ENCODE data around the gene YES1.

YES1 gene

DNA sequence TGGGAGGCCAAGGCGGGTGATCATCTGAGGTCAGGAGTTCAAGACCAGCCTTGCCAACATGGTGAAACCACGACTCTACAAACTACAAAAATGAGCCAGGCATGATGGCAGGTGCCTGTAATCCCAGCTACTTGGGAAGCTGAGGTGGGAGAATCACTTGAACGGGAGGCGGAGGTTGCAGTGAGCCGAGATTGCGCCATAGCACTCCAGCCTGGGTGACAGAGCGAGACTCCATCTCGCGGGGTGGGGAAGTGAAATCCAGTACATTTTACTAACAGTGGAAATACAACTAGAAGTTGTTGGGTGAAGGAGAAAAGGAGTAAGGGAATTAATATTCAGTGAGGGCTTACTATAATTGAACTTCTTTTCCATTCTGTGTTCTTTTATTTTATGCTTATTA, 86.4 kb downstream of the YES1 start:
- no peak for DNase-seq (ENCODE audit: low read depth)

DNA sequence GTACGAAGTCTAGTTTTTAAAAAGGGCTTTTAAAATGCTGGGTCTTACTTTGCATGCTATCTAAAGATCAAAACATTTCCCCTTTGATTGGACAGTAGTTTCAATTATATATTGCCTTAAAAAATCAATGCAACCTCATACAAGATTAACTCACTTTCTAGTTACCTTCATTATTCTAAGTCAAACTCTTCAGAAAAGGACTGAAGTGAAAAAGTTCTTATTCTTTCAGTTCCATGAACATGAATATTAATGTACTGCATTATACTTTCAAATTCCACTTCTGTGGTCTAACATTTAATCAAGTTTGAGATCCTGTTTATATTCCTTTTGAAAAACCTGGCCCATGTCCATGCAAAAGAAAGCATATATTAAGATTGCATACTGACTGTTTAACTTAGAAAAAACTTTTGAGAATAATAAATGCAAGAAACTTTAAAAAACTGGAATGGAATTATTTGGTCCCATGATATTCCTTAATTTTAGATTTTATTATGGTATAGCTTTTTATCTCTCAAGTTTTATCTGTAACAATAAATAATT, 88.4 kb downstream of the YES1 start:
- no peak for DNase-seq (ENCODE audit: low read depth)

DNA sequence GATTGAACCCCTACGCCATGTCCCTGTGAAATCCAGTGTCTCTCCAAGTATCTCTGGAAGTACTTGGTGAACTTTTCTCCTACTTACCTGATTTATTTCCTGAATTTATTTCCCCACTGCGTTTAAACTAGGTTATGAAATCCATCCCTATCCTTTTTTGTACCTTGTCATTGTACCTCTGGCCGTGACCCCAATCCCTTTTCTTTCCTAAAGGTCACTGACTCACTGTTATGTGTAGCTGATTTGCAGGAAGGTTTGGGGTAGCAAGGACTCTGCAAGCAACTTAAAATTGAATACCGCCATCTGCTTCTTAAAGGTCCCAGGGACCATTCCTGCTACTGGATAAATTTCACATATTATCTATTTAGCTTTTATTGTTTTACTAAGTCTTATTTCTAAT, 95.0 kb downstream of the YES1 start:
- no peak for DNase-seq (ENCODE audit: low read depth)

DNA sequence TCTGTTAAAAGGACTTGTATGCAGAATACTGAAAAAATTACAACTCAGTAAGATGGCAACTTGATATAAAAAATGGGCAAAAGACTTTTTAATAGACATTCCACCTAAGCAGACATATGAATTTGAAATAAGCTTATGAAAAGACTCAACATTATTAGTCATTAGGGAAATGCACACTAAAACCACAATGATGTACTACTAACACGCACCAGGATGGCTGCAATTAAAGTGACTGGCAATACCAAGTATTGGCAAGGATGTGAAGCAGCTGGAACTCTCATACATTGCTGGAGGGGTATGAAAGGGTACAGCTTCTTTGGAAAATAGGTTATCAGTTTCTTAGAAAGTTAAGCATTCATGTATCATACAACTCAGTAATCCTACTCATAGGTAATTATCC, 96.4 kb downstream of the YES1 start:
- no peak for DNase-seq (ENCODE audit: low read depth)

DNA sequence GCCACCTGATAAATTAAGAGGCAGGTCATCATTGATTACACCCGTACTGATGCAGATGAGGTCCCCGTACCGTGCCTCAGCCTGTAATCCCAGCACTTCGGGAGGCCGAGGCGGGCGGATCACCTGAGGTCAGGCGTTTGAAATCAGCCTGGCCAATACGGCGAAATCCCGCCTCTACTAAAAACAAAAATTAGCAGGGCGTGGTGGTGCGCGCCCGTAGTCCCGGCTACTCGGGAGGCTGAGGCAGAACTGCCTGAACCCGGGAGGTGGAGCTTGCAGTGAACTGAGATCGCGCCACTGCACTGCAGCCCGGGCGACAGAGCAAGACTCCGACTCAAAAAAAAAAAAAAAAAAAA, 98.9 kb downstream of the YES1 start:
- DNase-seq (ENCODE audit: low read depth), result no peak

DNA sequence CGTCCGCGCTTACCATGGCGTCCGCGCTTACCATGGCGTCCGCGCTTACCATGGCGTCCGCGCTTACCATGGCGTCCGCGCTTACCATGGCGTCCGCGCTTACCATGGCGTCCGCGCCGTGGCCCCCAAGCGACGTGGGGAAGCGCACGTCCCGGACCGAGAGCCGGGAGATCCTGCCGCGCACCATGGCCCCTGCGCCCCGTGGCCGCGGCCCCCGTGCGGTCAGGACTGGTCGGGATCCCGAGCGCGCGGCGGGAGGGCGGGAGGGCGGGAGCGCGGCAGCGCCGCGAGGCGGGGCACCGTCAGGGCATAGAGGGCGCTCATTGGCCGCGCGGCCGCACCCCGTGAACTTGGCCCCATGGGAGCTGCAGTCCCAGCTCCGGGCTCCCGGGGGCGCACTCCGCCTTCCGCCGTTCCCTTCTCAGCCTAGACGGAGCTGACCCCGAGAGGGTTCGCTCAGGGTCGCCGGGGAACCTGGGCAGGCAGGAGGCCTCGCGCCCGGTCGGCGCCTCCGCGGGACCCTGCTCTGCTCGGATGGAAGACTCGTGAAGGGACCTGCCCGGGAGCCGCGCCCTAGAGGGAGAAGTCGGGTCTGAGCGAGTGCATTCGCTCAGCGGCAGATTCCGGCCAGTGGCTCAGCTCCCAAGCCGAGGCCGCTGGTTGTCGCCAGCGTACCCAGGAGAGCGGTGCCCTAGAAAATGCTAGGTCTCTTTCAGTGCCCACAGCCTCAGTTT, 99.5 kb downstream of the YES1 start, which contains the start of gene ENOSF1:
ENOSF1 (minus strand) TSS at position 230 of the 734 bp plus-strand sequence; CDS start at position 187, 43 bp downstream.
- DNase-seq (ENCODE audit: low read depth), result peak; percentile 68

DNA sequence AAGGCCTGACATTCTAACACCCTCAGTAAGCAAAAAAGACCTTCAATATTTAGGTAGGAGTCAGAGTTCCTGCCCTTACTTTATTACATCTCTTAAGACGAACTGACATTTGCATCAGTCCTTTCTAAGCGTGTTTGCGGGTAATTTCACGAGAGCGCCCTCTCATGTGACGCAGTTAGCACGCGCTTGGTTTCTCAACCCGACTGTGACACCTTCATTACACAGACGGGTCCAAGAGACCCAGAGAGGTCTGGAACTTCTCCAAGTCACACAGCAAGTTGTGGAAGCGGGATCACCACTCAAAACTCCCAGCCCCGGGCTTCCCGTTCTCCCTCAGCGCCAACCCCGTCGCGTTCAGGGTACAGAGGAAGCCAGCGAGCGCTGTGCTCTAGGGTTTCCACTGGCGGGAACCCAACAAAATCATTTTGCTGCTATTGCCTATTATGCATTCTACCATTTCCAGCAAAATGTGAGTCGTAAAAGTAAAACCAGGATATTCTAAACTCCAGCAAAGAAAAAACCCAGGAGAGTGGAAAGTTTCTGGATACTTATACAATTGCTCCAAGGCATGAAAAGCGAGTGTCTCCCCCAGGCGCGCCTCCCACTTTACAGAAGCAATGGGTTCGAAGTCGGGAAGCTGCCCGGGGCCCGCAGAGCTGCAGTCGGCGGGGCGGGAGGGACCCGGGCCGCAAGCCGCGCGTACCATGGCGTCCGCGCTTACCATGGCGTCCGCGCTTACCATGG, 100.2 kb downstream of the YES1 start:
- peak; percentile 56 for DNase-seq (ENCODE audit: low read depth)

DNA sequence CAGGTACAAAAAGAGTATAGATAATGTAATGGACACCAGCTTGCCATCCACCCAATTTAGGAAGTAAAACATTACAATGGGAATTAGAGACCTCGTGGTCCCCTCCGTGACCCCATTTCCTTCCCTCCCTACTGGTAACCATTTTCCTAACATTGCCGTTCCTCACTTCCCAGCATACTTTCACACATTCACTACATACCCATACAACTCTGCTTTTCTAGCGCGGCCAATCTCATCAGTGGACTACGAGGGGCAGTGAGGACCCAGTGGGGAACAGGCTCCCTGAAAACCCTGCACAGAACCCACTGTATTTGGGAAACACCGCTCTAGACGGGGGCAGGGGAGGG, 100.8 kb downstream of the YES1 start:
- DNase-seq (ENCODE audit: low read depth), result no peak

DNA sequence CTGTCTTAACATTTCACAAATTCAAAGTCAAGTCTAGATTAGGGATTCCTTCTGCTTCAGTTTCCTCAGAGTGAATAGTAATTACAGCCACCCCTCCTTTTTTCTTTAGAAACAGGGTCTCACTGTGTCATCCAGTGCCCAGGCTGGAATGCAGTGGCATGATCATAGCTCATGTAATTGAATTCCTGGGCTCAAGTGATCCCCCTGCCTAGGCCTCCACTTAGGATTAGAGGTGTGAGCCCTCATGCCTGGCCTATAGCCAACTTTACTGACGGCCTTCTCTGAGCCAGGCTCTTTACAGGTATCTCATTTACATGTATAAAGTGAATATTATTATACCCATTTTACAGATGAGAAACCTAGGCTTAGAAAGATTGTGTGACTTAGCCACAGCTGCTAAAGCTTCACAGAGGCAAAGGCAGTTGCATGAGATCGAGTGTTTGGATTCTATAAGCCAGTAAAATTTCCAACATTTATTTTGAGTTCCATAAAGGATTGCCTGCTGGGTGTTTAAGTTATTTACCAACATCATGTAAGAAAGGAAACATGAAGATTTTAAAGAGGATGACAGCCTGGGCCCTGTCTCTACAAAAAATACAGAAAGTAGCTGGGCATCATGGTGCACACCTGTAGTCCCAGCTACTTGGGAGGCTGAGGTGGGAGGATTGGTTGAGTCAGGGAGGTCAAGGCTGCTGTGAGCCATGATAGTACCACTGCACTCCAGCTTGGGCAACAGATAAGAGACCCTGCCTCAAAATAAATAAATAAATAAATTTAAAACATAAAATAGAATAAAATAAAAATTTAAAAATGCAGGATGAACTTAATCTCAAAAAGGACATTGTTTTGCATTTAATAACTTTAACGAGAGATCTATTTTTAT, 101.4 kb downstream of the YES1 start:
- no peak for DNase-seq (ENCODE audit: low read depth)

DNA sequence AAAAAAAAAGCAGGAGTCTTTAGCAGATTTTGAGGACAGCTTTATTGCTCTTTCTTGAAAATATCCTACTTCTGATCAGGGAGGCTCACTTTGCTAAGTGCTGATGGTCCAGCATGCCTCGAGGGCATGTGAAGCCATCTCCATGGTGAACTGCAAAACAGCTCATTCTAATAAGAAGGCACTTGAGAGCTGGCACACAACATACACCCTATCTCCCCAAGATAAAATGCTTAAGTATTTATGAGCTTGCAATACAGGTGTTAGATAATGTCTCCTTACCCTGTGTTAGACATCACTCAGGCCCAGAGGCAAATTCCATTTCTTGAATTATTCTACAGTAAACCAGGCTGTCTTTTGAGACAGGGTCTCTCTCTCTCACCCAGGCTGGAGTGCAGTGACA, 102.3 kb downstream of the YES1 start:
- DNase-seq (ENCODE audit: low read depth), result no peak

DNA sequence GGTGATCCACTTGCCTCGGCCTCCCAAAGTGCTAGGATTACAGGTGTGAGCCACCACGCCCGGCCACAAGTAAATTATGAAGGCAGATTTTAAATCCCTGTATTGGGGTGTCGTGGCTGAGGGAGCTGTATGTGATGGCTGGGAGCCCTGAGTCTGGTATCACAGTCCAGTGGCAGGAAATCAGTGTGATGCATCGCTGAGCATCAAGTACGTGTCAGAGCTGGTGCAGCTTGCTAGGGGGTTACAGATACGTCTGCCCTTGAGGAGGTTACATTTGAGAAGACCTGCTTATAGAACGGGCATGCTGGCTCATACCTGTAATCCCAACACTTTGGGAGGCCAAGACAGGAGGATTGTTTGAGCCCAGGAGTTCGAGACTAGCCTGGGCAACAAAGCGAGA, 103.9 kb downstream of the YES1 start:
- DNase-seq (ENCODE audit: low read depth), result no peak

DNA sequence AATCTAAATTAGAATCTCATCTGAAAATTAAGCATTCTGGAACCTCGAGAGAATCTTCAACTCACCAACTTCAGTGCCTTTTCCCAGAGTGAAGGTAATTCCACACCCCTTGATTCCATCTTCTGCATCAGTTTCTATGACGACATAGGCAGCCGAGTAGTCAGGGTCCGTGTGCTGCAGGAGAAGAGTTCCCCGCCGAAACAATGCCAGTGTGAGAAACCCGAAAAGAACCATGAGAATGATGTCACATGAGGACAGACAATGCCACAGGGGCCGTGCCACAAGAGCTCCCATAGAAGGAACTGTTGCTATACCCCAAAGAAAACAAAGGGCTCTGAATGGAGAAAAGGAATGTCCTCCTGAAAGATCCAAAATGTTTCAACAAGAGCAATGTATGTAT, 105.6 kb downstream of the YES1 start:
- DNase-seq (ENCODE audit: low read depth), result no peak

DNA sequence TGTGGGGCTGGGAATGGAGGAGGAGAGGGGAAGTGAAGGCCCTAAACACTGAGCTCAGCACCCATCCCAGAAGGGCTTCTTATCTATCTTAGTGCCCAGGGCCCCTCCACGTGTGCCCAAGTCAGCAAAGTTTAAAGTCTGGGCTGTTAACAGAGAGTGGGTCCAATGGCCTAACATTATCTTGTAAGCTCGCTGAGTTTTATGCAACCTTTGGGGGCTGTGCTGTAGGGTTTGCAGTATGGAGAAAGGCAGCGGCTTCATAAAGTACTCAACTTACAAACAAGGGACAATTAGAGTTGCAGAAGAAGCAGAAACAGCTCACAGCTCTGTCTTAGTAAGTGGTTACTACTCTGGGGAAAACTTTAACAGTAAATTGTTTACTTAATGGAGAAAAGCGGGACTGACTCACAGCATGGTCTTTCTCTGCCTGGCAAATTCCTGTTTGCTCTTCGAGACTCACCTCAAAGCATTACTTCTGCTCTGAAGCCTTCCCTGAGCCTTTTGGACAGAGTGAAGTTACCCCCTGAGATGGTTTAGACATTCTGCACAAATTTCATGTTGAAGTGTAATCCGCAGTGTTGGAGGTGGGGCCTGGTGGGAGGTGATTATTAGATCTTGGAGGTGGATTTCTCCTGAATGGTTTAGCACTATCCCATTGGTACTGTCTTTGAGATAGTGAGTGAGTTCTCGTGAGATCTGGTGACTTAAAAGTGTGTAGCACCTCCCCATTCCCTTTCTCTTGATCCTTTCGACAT, 108.7 kb downstream of the YES1 start:
- no peak for DNase-seq (ENCODE audit: low read depth)

DNA sequence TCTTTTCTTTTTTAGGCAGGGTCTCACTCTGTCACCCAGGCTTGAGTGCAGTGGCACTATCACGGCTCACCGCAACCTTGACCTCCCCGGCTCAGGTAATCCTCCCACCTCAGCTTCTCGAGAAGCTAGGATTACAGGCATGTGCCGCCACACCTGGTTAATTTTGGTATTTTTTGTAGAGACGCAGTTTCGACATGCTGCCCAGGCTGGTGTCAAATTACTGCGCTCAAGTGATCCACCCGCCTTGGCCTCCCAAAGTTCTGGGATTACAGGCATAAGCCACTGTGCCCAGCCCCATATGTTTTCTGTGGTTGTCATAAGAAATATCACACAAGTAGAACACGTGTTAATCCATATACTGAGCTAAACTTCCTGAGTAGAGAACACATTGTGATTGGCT, 114.2 kb downstream of the YES1 start:
- no peak for DNase-seq (ENCODE audit: low read depth)

DNA sequence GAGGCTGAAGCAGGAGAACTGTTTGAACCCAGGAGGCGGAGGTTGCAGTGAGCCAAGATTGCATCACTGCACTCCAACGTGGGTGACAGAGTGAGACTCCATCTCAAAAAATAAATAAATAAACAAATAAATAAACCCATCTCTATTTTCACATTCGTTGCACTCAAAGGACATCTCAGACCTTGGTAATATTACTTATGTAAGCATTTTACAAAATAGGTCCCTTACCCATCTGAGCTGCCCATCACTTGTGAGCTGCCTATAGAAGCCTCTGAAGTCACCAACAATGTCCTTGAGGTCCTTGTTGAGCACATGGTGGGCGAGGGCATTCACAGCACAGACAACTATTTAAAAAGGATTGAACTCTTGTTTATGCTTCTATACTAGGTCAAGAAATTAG, 115.0 kb downstream of the YES1 start:
- no peak for DNase-seq (ENCODE audit: low read depth)

DNA sequence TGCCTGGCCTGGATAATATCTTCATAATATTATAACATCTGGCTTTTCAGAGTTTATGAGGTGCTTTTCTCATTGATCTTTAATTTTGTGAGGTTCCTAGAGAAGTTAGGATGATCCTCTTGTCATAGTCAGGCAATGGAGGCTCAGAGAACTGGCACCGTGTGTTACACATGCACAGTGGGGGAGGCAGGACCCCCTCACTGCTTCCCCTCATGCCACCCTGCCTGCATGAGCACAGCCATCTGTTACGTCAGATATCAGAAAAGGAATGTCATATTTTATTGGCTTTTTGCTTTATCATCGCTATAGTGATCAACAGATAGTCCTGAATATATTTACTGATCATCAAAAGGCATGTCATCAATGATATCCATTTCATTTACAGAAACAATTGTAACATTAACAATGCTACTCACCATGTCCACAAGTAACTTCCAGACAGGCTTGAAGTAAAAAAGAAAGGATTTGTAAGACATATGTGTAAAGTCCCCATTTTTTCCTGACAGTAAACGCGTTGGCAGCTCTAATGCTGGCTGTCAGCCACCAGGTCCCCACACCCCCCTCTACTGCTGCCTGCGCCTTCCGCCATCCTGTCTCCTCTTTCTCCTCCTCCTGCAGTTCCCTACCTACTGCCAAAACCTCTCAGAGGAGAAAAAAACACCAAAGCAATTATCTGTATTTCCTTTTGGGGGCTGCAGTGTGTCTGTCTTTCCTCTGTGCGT, 118.4 kb downstream of the YES1 start:
- no peak for DNase-seq (ENCODE audit: low read depth)

DNA sequence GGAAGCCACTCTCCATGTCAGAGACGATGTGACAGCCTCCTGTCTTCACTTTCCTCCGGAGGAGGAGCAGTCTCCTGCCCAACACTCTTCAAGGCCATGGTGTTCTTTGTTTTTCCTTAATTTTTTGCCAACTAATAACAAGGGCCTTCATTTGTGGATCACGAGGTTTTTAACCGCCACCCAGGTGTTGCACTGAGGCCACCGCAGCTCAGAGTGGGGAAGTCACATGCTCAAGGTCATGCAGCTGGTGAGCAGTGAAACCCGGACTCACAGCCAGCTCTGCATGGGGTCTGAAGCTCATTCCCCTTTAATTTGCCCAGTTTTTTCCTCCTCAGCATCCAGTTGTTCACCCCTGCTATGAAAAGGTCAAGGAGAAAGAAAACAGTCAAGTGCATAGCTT, 119.2 kb downstream of the YES1 start:
- DNase-seq (ENCODE audit: low read depth), result no peak

DNA sequence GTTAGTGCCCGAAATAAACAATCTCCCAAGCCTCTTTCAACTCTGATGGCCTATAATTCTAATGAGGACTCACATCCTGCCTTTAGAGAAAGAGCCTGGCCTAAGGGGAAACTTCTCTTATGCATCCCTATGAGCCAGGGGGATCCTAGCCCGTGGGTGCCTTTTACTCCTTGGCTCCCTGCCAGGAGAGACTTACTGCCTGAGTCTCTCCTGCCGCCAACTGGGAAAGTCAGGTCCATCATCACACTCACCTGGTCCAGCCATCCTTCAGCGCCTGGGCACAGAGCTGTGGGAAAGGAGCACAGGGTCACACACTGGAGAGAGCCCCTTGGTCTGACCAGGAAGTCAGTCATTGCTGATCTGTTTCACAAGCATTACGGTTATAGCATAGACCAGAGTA, 123.7 kb downstream of the YES1 start:
- DNase-seq (ENCODE audit: low read depth), result no peak

DNA sequence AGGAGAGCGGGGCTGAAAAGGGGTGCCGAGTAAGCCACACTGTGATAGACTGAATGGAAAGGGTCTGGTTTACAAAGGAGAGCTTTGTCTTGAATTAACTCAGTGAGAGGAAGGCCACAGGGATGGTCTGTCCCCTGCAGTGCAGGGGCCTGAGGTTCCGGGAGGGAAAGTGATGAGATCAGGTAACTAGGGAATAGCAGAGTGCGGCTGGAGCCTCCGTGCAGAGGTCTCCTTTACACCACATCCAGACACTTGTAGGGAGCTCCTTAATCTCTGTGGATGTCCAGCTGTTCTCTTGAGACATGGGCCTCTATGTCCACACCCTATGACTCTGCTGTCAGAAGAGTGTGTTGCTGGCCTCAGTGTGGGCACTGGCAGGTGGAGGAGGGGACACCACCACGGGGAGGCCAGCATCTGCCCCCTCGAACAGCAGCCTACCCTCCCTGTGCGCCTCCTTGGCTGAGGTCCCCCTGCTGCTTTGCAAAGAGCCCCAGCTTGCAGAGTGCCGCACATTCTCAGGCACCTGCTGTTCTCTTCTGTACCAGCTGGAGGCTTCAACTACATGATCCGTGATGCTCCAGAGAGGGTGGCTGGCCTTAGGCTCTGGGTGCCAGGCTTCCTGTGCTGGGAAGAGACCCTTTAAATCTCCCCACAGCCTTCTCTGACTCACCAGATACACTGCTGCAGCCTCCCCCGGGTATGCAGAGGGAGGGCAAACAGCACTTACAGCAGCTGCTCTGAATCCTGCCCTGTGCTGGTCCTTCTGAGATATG, 125.5 kb downstream of the YES1 start:
- no peak for DNase-seq (ENCODE audit: low read depth)

DNA sequence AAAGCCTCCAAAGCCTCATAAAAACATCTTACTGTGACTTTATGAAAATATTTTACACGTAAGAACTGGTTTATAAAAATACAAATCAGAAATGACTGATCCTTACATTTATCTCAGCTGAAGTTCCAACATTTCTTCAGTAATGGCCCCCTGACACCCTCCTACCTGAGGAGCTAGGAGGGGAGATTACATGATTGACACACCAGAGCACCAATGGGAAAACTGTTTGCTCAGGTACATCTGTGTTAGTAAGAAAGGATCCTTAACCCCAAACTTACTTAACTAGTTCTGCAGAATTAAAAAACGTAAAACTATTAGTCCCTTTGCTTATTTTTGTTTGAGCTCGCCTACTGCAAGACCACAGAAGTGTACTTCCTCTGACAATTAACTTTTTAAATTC, 126.6 kb downstream of the YES1 start:
- DNase-seq (ENCODE audit: low read depth), result no peak

Data from stimulated activated CD8-positive, alpha-beta memory T cell treated with anti-CD3 and anti-CD28 coated beads, Interleukin-12 subunit alpha, Interleukin-12 subunit beta, amount 100 ng/mL, for 1 hour (primary cell).